ENCODE results near the gene NACC2.
"Not testable (repeated sequence)": the region's sequence is repeated elsewhere in the genome, so short reads cannot be mapped to it uniquely, and the experiment has no call there.

NACC2 gene

GRCh38 chr9:136044207-136044970, 50.7 kb downstream of the NACC2 start:
- no peak overlapping the region for H3K4me3 ChIP-seq (ENCODE audit: control insufficient read depth, low read depth, low read length)
- TF ChIP-seq CTCF (conservative IDR thresholded peaks at IDR 0.05; ENCODE audit: control insufficient read depth, insufficient read depth, low read depth, low read length), result no peak
- no peak for DNase-seq (ENCODE audit: low read depth)

- no peak for TF ChIP-seq CTCF (conservative IDR thresholded peaks at IDR 0.05; ENCODE audit: control insufficient read depth, insufficient read depth, low read depth, low read length)
- H3K4me3 ChIP-seq (ENCODE audit: control insufficient read depth, low read depth, low read length), result no peak overlapping the region
- no peak for DNase-seq (ENCODE audit: low read depth)
These were observed 51.6 kb downstream of the NACC2 start for GRCh38 chr9:136043441-136043991.

- DNase-seq (ENCODE audit: low read depth), result no peak
- no peak for TF ChIP-seq CTCF (conservative IDR thresholded peaks at IDR 0.05; ENCODE audit: control insufficient read depth, insufficient read depth, low read depth, low read length)
- H3K4me3 ChIP-seq (ENCODE audit: control insufficient read depth, low read depth, low read length), result no peak overlapping the region
These were observed 52.5 kb downstream of the NACC2 start for GRCh38 chr9:136042541-136042940.

- not testable (repeated sequence) for DNase-seq (ENCODE audit: low read depth); H3K4me3 ChIP-seq (ENCODE audit: control insufficient read depth, low read depth, low read length)
These were observed 54.2 kb downstream of the NACC2 start for GRCh38 chr9:136040848-136041247.

- H3K4me3 ChIP-seq (ENCODE audit: control insufficient read depth, low read depth, low read length), result no peak overlapping the region
- TF ChIP-seq CTCF (conservative IDR thresholded peaks at IDR 0.05; ENCODE audit: control insufficient read depth, insufficient read depth, low read depth, low read length), result no peak
- no peak for DNase-seq (ENCODE audit: low read depth)
These were observed 55.6 kb downstream of the NACC2 start for GRCh38 chr9:136039488-136039887.

GRCh38 chr9:136036848-136037247, 58.2 kb downstream of the NACC2 start:
- H3K4me3 ChIP-seq (ENCODE audit: control insufficient read depth, low read depth, low read length), result no peak overlapping the region
- no peak for TF ChIP-seq CTCF (conservative IDR thresholded peaks at IDR 0.05; ENCODE audit: control insufficient read depth, insufficient read depth, low read depth, low read length)
- no peak for DNase-seq (ENCODE audit: low read depth)

GRCh38 chr9:136036050-136036449, 59.0 kb downstream of the NACC2 start:
- no peak for TF ChIP-seq CTCF (conservative IDR thresholded peaks at IDR 0.05; ENCODE audit: control insufficient read depth, insufficient read depth, low read depth, low read length)
- no peak for DNase-seq (ENCODE audit: low read depth)
- no peak overlapping the region for H3K4me3 ChIP-seq (ENCODE audit: control insufficient read depth, low read depth, low read length)

Measured in fibroblast of mammary gland (primary cell).